Measurements from ENCODE around the gene RABGAP1L.

DNA sequence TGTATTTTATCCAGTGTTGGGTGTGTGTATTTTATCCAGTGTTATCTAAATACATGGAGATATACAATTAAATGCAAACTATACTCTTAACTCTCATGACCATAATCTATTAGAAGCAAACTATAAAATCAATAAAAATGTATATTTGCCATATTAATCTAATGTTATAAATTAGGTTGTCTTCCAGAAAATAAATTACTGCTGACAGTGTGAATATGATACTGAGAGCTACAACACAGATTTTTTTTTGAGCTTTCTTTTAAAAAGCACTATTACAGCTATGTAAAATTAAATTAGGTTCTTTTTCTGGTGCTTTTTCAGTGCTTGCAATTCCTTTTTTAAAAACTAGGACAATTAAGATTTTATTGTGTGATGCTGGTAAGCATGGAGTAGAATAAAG lies 269.4 kb downstream of the RABGAP1L start:
- TF ChIP-seq, protein P1, sequence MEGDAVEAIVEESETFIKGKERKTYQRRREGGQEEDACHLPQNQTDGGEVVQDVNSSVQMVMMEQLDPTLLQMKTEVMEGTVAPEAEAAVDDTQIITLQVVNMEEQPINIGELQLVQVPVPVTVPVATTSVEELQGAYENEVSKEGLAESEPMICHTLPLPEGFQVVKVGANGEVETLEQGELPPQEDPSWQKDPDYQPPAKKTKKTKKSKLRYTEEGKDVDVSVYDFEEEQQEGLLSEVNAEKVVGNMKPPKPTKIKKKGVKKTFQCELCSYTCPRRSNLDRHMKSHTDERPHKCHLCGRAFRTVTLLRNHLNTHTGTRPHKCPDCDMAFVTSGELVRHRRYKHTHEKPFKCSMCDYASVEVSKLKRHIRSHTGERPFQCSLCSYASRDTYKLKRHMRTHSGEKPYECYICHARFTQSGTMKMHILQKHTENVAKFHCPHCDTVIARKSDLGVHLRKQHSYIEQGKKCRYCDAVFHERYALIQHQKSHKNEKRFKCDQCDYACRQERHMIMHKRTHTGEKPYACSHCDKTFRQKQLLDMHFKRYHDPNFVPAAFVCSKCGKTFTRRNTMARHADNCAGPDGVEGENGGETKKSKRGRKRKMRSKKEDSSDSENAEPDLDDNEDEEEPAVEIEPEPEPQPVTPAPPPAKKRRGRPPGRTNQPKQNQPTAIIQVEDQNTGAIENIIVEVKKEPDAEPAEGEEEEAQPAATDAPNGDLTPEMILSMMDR (IDR thresholded peaks at IDR 0.05): no peak
- no peak for TF ChIP-seq POLR2A (IDR thresholded peaks at IDR 0.05)

Data from right lobe of liver (tissue), 4 donors.